Measurements from ENCODE around the gene RPAP2.

GRCh38 chr1:92365378-92366039 lies 66.7 kb downstream of the RPAP2 start:
- no peak for TF ChIP-seq POLR2A (IDR thresholded peaks at IDR 0.05; ENCODE audit: low read length)
- no peak for TF ChIP-seq RFX5 (IDR thresholded peaks at IDR 0.05)
- TF ChIP-seq CTCF (IDR thresholded peaks at IDR 0.05) = no peak
- TF ChIP-seq USF2 (IDR thresholded peaks at IDR 0.05) = no peak
- no peak for TF ChIP-seq TP53 (CRISPR knock-in tag; IDR thresholded peaks at IDR 0.05)
- no peak for TF ChIP-seq MAX (IDR thresholded peaks at IDR 0.05)
- no peak for TF ChIP-seq ELK1 (IDR thresholded peaks at IDR 0.05; ENCODE audit: low read depth, low read length)
- TF ChIP-seq E2F6 (IDR thresholded peaks at IDR 0.05; ENCODE audit: borderline replicate concordance, low read depth) = no peak
- no peak for TF ChIP-seq ZSCAN20 (CRISPR knock-in tag; IDR thresholded peaks at IDR 0.05)
- TF ChIP-seq EP300 (IDR thresholded peaks at IDR 0.05) = no peak
